Hematopoietic multipotent progenitor cell (in vitro differentiated cells): Measurements from ENCODE around the gene MYH14. TPM values are rescaled to one million over a fixed set of nuclear protein-coding genes. Genes with fewer than 3 reads are reported as not detected.

Experiments used
- DNase-seq, 3 donors: peaks; one replicate each; pipeline ENCODE4 v3.0.0-alpha.2; 2011 to 2015; ENCODE audit warnings: low read depth in 2 of 3, low spot score in 2 of 3
- total RNA-seq: library from RNA; depleted of rRNA; stranded (reverse); fragments of >200 nt; gene quantifications from one replicate; pipeline ENCODE4 v1.2.3, GENCODE V29; 2012

The MYH14 gene
- total RNA-seq, 1 donor, result under 0.01 TPM

- DNase-seq, result no peak
Measured at GRCh38 chr19:50255115-50255514, 51.7 kb downstream of the MYH14 start.

GRCh38 chr19:50257141-50257540, 53.7 kb downstream of the MYH14 start:
- no peak for DNase-seq

GRCh38 chr19:50258918-50259372, 55.5 kb downstream of the MYH14 start:
- no peak for DNase-seq

- DNase-seq, result no peak
Measured at GRCh38 chr19:50261446-50261970, 58.1 kb downstream of the MYH14 start.

- no peak for DNase-seq
Measured at GRCh38 chr19:50263176-50263575, 59.8 kb downstream of the MYH14 start.

- DNase-seq, result no peak
Measured at GRCh38 chr19:50264483-50265186, 61.2 kb downstream of the MYH14 start.

GRCh38 chr19:50266041-50266440, 62.6 kb downstream of the MYH14 start:
- no peak for DNase-seq

GRCh38 chr19:50266896-50267295, 63.5 kb downstream of the MYH14 start:
- DNase-seq, result no peak

GRCh38 chr19:50268041-50268440, 64.6 kb downstream of the MYH14 start:
- no peak for DNase-seq

- no peak for DNase-seq
Measured at GRCh38 chr19:50268501-50268900, 65.1 kb downstream of the MYH14 start.

- no peak for DNase-seq
Measured at GRCh38 chr19:50269653-50270052, 66.2 kb downstream of the MYH14 start.

GRCh38 chr19:50272263-50272897, 69.0 kb downstream of the MYH14 start:
- no peak for DNase-seq

GRCh38 chr19:50273821-50274220, 70.4 kb downstream of the MYH14 start:
- DNase-seq, result no peak

GRCh38 chr19:50275577-50276368, 72.4 kb downstream of the MYH14 start:
- no peak for DNase-seq

- DNase-seq, result no peak
Measured at GRCh38 chr19:50276370-50277063, 73.1 kb downstream of the MYH14 start.

- DNase-seq, result no peak
Measured at GRCh38 chr19:50277966-50278580, 74.7 kb downstream of the MYH14 start.

GRCh38 chr19:50280074-50280473, 76.7 kb downstream of the MYH14 start:
- DNase-seq, result no peak

- DNase-seq, result no peak
Measured at GRCh38 chr19:50280983-50281382, 77.6 kb downstream of the MYH14 start.

- no peak for DNase-seq
Measured at GRCh38 chr19:50281491-50281890, 78.1 kb downstream of the MYH14 start.

GRCh38 chr19:50285833-50286232, 82.4 kb downstream of the MYH14 start:
- no peak for DNase-seq
